ENCODE results near the gene DPYD.

Gene DPYD

DNA sequence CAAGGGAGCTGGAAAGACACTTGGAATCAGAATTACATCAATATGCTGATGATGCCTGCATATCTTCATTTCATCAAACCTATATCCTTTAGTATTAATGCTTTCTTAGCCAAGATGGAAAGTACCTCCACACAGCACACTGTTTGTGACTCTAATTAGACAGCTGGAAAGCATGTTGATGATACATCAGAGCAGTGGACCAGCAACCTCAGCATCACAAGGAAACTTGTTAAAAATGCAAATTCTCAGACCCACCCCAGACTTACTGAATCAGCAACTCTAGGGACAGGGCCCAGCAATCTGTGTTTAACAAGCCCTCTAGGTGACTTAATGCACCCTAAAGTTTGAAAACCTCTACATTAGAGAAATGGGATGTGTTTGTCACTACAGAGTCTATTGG, 332.1 kb downstream of the DPYD start:
- CTCF ChIA-PET = no interaction called here
- POLR2A ChIA-PET (ENCODE audit: low non-redundant PET) = no interaction called here
- H3K27ac ChIP-seq = no peak overlapping the region
- DNase-seq (ENCODE audit: low spot score) = no peak
- TF ChIP-seq, protein P1, sequence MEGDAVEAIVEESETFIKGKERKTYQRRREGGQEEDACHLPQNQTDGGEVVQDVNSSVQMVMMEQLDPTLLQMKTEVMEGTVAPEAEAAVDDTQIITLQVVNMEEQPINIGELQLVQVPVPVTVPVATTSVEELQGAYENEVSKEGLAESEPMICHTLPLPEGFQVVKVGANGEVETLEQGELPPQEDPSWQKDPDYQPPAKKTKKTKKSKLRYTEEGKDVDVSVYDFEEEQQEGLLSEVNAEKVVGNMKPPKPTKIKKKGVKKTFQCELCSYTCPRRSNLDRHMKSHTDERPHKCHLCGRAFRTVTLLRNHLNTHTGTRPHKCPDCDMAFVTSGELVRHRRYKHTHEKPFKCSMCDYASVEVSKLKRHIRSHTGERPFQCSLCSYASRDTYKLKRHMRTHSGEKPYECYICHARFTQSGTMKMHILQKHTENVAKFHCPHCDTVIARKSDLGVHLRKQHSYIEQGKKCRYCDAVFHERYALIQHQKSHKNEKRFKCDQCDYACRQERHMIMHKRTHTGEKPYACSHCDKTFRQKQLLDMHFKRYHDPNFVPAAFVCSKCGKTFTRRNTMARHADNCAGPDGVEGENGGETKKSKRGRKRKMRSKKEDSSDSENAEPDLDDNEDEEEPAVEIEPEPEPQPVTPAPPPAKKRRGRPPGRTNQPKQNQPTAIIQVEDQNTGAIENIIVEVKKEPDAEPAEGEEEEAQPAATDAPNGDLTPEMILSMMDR (conservative IDR thresholded peaks at IDR 0.05; ENCODE audit: low read depth) = no peak

DNA sequence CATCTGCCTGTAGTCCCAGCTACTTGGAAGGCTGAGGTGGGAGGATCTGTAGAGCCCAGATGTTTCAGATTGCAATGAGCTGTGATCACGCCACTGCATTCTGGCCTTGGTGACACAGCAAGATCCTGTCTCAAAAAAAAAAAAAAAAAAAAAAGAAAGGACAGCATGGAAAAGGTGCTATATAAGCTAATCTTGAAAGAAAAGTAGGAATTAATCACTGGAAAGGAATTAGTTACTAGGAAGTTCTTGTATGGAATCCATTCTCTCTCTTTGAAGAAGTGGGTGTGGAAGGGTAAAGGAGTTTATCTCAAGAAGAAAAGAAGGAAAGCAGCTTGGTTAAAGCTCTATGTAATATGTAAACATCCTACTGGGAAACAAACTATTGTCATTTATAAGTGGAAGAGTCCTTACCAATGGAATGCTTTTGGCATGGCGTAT, 339.2 kb downstream of the DPYD start:
- no peak overlapping the region for H3K27ac ChIP-seq
- CTCF ChIA-PET = interaction anchor here (0.6 kb wide), 1 partner anchor 17 kb away, joined by 9 read pairs; no protein-coding TSS in a partner anchor
- POLR2A ChIA-PET (ENCODE audit: low non-redundant PET) = no interaction called here
- TF ChIP-seq, protein P1 (conservative IDR thresholded peaks at IDR 0.05; ENCODE audit: low read depth) = no peak
- no peak for DNase-seq (ENCODE audit: low spot score)

DNA sequence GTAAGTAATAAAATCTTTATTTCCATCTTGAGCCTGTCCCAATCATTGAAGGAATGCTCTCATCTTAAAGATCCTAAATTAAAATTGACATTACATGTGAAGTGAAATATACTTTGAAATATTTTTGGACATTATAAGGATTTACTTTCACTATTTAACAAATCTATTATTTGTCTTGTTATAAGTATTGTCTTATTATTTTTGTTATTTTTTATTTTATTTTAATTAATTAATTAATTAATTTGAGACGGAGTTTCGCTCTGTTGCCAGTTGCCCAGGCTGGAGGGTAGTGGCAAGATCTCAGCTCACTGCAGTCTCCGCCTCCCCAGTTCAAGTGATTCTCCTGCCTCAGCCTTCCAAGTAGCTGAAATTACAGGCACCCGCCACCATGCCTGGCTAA, 343.2 kb downstream of the DPYD start:
- H3K27ac ChIP-seq = no peak overlapping the region
- TF ChIP-seq, protein P1 (conservative IDR thresholded peaks at IDR 0.05; ENCODE audit: low read depth) = no peak
- no peak for DNase-seq (ENCODE audit: low spot score)
- CTCF ChIA-PET = interaction anchor here (1.1 kb wide), 1 partner anchor 52 kb away, joined by 4 read pairs; no protein-coding TSS in a partner anchor
- POLR2A ChIA-PET (ENCODE audit: low non-redundant PET) = no interaction called here

DNA sequence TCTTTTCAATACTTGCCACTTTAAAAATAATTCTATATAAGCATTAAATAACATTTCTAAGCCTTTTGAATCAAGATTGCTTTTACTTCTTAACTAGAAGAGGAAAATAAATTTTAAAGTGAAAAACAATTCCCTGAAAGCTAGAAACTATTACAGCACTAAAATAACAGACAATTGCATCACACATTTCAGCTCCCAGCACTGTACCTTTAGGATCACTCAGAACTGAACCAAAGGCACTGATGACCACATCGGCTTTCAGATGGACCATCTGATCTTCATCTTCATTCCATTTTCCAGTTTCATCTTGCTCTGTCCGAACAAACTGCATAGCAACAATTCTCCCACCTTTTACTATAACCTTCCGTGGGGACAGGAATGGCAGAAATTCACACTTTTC, 347.3 kb downstream of the DPYD start:
- ChIA-PET POLR2A (ENCODE audit: low non-redundant PET) (no interaction called here), CTCF (no interaction called here)
- H3K27ac ChIP-seq = no peak overlapping the region
- TF ChIP-seq, protein P1 (conservative IDR thresholded peaks at IDR 0.05; ENCODE audit: low read depth) = no peak
- DNase-seq (ENCODE audit: low spot score) = no peak

DNA sequence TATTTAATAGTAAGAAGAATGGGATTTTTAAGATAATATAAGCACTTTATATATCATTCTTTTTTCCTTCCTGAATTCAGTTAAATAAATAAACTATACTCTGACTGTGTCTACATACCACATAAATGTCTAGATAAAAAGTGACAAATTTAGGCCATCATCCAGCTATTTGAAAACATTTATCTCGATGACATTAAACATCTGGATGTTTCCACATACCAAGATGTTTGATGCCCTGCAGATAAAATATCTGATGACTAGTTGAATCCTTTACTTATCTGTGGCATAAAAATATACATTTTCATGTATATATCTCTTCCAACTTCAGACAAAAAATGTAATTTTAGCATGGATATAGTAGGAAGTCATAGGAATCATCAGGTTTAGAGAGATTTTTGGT, 348.3 kb downstream of the DPYD start:
- H3K27ac ChIP-seq = no peak overlapping the region
- TF ChIP-seq, protein P1 (conservative IDR thresholded peaks at IDR 0.05; ENCODE audit: low read depth) = no peak
- CTCF ChIA-PET = no interaction called here
- no peak for DNase-seq (ENCODE audit: low spot score)
- POLR2A ChIA-PET (ENCODE audit: low non-redundant PET) = no interaction called here

DNA sequence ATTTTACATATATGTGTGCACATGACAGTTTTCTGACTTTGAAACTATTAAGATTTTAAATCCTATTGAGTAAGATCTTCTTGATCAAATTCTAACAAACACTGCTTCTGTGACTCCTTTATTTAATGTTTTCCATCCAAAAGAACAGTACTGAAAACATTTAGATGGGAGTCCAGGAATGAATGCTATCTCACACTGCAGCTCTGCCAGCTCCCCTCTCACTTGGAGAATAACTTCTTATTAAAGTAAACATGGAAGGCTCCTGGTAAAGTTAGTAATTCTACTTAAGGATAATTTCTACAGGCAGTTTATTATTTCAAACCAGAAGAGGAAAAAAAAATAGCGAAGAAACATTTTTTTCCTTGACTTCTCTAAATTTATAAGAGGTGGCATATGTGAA, 349.1 kb downstream of the DPYD start:
- CTCF ChIA-PET = no interaction called here
- no peak for DNase-seq (ENCODE audit: low spot score)

More for the DNA sequence above, 349.1 kb downstream of the DPYD start:
- TF ChIP-seq, protein P1 (conservative IDR thresholded peaks at IDR 0.05; ENCODE audit: low read depth) = no peak
- no peak overlapping the region for H3K27ac ChIP-seq
- POLR2A ChIA-PET (ENCODE audit: low non-redundant PET) = no interaction called here
